NCI-H2029 treated with DMSO at 0.1 percent for 48 hours (cell line): ENCODE measurements around the gene PHIP.

Experiments
- DNase-seq: peaks from one replicate; lab custom pipeline; 2025; lab: John Stamatoyannopoulos, UW

The PHIP gene

DNA sequence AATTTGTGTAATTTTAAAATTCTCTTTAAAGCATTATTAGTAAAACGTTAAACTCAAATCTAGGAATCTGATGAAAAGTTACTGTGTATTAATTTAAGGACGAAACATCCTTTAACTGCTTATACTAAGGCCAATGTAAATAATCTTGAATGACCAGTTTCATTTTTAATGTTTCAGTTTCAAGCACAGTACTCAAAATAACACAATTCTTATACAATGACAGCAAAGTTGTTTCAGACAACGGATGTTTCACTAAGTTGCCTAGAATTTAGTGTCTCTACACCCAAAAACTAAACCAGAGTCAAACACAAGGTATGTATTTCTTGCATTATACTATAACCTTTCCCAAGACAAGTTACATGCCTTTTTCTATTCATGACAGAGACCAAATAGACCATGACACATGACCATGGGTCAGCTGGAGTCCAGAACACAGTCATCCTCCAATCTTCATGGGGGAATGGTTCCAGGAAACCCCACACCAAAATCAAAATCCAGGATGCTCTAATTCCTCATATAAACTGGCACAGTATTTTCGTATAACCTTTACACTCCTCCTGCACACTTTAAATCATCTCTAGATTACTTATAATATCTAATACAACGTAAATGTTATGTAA lies 7.7 kb downstream of the PHIP start:
- no peak for DNase-seq

DNA sequence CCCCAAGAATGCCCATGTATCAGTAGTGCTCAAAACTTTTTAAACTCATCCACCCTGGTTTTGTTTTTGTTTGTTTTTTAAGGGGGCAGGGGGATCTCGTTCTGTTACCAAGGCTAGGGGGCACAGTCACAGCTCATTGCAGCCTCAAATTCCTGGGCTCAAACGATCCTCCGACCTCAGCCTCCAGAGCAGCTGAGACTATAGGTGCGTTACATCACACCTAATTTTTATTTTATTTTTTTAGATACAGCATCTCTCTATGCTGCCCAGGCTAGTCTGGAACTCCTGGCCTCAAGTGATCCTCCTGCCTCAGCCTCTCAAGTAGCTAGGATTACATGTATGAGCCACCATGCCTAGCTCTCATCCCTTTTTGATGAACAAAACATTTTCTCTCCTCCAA lies 11.2 kb downstream of the PHIP start:
- no peak for DNase-seq

DNA sequence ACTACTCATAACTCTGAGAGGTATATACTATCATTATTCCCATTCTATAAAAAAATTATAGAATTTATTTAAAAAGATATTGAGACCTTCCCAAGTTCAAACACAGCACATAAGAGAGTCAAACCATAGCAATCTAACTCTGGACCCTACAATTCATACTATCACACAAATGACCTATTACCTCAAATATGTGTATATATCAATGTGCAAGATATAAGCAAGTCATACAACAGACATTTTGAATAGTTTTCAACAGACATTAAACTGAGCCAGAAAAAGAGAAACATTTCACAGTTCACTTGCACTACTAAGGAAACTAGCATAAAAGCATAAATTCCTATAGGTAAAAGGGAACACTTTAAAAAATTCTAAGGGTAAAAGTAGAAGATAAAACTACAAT lies 11.7 kb downstream of the PHIP start:
- DNase-seq = no peak

DNA sequence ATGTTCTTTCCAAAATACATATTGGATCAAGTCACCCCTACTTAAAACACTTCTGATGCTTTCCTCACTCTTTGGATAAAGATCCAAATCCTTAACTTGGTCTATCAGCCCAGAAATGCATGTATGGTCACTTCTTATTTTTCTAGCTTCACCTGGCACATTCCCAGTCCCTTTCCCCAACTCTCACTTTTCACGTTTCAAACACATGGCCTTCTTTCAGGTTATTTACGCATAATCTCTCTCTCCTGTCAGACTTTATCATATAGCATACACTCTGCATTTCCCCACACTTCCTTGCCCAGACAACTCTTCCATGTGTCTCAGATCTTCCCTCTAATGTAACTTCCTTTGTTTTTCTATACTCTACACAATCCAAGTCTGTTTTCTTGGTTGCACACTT lies 12.8 kb downstream of the PHIP start:
- no peak for DNase-seq

DNA sequence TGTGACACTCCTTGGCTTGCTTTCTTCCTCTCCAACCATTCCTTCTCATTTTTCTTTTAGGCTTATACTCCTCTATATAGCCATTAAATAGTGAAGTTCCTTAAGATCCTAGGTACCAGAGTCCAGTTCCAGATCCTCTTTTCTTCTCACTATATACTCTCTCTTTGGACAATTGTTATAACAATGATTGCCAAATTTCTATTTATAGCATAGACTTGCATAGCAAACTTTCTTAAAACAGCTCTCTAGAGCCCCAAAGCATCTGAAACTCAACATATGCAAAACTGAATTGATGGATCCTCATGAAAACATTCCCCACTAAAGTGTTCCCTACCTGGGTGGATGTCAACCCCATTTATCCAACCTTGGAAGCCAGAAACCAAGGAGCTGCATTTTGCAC lies 13.4 kb downstream of the PHIP start:
- no peak for DNase-seq

DNA sequence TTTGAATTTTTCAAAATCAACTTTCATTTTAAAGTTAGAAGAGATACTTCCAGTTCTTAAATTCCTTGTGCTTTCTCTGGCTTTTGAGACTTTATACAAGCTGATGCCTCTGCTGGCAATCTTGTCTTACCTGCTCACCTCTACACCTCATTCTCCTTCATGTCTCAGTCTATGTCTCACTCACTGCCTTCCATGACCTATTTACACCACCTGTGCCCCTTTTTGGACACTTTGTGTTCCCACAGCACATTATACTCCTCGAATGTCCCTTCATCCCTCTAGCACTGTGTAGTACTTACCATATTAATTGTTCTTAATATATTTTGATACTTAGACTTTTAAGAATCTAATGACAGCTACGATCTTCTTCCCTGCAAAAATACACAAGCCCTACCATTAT lies 15.3 kb downstream of the PHIP start:
- DNase-seq = no peak

DNA sequence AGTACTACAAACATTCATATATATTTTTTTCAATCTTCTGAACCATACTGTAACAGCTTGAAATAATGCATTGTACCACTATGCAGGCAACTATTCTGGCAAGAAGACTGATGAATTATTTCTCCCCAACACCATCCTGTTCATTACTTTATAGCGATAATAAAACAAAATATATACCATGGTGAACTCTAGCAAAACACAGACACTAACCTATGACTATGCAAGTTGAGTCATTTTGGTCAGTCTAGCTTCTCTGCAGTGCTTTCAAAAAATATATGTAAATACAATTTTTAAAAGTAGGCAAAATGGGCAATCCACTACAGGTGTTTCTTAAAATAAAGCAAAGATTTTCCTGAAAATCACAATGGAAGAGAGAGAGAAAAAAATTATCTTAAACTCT lies 20.3 kb downstream of the PHIP start:
- DNase-seq = no peak

DNA sequence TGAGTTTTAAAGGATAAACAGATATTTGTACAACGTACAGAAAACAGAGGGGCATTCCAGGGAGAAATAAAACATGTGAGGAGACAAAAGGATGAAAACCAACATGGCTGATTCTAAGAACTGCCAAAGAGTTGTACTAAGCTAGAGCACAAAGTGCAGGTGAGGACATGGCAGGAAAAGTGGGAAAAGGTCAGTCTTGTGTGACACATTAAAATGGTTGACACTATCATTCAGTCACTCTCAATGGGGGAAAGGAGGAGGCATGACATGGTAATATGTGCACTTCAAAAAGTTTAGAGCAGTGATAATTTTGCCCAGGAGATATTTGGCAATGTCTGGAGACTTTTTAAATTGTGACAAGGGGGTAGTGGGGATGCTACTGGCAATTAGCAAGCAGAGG lies 21.8 kb downstream of the PHIP start:
- DNase-seq = no peak

DNA sequence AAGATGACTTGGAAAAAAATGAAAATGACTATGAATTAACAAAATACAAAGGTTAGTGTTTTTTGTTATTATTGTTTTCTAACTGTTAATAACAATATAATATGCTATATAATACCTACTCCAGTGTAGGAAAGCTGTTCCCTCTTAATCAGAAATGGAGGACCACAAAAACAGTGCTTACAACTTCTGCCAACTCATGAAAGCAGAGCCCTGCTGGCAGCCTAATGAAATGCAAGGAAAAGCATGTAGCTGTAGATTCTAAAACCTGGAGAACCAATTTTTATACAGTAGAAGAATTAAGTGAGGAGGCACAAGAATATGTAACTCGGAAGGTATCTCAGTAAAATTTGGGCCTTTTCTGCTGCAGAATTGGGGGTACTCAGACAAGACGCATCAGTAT lies 29.4 kb downstream of the PHIP start:
- DNase-seq = no peak

DNA sequence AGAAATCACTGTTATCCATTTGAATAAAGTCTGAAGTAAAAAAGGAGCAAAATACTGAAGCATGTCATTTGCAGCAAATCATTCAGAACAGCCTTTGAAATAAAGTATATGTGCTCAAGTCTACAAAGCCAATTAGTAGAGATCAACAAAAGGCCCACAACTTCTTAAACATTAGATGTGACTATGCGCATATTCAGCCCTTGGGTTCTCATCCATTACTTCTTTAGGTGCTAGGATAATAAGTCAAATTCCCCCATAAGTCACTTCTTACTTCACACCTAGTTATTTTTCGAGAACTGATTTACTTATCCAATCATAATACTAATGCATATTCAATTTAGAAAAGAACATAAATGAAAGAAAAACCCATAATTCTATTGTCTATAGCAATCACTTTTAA lies 31.0 kb downstream of the PHIP start:
- DNase-seq = no peak

DNA sequence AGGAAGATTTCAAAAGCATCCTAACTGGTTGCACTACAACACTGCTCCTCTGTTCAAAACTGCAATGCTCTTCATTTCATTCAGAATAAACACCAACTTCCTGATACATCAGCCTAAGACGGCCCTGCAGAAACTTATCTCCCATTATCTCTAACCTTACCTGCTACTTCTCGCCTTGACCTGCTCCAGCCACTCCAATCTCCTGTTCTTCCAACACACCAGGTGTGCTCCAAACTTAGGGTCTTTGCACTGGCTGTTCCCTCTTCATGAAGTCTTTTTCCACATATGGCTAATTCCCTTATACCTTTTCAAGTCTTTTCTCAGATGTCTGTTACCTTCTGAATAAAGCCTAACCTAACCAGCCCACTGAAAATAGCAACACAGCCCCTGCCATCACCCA lies 32.1 kb downstream of the PHIP start:
- no peak for DNase-seq

DNA sequence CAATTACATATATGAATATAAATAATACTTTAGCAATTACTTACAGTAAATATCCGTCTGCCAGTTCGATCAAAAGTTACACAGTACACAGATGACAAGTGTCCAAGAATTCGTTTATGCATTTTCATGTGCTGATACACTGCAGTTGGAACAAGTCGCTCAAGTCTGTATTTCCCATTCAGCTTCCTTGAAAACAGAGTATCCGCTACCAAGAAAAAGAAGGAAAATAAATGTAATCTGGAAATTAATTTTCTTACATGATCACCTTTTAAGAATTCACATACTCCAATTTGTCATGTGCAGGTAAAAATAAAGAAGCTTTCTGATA lies 35.3 kb downstream of the PHIP start:
- DNase-seq = no peak

DNA sequence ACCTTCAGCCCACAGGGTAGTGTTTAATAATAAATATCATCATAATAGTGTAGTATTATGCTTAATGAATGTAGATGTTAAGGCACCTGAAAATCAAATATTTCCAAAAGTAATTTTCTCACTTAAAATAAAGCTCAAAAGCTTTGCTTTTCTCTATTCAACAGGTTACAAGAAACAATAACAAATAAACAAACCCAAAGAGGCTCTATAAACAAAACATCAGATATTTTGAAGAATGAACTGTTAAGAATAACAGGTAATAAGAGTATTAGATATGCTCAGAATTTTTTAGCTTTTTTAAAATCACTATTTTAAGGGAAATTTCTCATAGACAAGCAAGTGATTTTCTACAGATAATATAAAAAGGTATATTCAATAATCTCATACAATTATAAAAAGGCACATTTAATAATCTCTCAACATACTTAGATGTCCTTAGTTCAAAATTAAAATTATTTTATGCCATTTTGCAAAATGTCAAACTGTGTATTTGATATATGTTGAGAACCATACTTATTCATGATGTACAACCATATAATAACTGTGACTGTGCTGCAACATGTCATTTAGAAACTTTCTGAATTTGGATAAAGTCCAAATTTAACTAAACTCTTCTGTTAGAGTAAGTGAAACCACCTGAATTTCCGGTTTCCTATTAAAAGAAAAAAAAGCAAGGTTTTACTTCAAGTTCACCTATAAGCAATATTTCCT lies 35.8 kb downstream of the PHIP start:
- no peak for DNase-seq

DNA sequence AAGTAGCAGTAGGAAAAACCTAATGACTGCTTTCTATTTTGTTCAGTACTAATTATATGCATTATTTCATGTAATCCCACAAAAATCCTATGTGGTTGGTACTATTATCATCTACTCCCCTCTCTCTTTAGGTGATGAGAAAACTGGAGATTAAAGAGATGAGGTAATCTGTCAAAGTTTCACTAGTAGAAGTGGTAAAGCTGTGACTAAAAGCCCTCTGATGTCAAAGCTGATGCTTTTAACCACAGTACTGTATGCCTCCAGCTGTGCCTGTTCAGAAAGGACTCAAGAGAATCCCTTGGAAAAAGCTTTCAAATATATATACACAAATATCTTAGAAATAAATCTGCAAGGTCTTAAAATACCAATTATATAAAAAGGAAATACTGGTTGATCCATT lies 38.0 kb downstream of the PHIP start:
- DNase-seq = no peak

DNA sequence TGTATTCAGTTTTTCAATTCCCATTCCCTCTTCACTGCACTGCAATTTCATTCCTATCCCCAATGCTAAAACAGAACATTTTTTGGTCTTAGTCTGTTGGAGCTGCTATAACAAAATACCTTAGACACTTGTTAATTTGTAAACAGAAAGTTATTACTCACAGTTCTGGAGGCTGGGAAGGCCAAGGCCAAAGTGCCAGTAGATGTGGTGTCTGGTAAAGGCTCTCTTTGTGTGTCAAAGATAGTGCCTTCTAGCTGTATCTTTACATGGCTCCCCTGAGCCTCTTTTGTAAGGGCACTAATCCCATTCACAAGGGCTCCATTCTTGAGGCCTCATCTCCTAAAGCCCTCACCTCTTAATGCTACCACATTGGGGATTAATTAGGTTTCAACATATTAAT lies 40.0 kb downstream of the PHIP start:
- DNase-seq = no peak

DNA sequence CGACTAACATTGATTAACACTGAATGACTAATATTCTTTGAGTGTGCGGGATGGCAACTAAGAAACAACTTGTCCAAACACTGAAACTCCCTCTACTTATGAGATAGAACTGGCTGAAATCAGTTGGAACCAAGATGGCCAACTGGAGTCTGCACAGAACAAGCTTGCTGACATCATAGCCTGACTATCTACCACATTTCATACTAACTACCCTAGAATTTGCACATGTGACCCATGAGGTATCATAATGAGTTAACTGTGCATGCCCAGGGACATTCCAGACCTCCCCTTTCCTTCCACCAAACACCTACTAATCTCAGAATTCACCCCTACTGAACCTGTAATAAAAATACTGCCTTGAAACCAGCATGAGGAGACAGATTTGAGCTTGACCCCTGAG lies 43.2 kb downstream of the PHIP start:
- no peak for DNase-seq

DNA sequence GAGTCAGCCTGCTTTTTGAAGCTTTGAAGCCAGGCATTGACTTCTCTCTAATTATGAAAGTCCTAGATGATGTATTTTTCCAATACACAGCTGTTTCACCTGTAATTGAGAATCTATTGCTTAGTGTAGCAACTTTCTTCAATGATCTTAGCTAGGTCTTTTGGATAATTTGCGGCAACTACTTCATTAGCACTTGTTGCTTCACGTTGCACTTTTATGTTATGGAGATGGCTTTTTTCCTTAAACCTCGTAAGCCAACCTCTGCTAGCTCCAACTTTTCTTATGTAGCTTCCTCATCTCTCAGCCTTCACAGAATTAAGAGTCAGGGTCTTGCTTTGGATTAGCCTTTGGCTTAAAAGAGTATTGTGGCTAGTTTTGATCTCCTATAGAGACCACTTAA lies 44.8 kb downstream of the PHIP start:
- no peak for DNase-seq

DNA sequence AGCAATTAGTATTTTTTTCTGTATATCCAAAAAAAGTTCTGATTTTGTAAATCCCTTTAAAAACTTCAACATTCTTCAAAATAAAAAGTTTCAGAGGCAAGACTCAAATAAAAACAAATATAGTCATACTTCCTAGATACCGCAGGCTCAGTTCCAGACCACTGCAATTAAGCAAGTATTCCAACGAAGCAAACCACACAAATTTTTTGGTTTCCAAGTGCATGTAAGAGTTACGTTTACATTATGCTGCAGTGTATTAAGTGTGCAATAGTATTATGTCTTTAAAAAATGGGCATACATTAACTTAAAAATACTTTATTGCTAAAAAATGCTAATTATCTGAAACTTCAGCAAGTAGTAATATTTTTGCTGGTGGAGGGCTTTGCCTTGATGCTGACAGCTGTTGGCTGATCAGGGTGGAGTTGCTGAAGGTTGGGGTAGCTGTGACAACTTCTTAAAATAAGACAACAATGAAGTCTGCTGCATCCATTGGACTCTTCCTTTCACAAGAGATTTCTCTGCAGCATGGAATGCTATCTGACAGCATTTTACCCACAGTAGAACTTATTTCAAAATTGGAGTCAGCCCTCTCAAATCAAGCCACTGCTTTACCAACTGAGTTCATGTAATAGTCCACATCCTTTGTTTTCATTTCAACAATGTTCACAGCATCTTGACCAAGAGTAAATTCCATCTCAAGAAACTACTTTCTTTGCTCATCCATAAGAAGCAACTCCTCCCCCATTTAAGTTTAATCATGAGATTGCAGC lies 46.0 kb downstream of the PHIP start:
- DNase-seq = no peak

DNA sequence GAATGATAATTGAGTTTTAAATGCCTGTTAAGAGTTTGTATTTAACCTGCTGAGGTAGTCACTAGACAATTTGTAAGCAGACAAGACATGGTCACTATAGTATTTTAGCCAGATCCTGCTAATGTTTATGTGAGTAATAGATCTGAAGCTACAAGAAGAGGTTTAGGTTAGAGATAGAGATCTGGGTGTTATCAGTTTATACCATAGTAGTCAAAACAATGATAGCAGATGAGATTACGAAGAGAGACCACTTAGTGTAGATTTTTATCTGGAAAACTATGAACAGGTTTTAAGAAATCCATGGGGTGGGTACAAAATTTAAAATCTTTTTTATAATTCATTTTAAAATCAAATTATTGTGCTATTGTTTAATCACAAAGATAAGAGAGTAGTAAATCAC lies 47.5 kb downstream of the PHIP start:
- no peak for DNase-seq

DNA sequence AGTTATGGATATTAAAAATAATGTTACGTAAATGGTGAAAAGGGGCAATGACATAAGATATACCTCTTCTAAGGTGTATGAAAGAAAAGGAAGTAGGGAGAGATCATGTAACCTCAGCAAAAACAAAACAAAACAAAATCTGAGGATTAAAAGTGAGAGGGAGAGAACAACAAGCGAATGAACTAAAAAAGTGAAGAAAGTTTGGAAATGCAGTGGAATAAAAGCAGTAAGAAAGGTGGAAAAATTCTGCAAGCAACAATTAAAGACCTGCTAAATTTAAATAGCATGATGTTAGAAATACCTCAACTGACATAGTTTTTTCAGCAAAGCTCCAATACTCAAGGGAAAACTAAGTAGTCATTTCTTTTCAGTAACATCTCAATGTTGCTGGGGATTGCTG lies 48.0 kb downstream of the PHIP start:
- DNase-seq = no peak

DNA sequence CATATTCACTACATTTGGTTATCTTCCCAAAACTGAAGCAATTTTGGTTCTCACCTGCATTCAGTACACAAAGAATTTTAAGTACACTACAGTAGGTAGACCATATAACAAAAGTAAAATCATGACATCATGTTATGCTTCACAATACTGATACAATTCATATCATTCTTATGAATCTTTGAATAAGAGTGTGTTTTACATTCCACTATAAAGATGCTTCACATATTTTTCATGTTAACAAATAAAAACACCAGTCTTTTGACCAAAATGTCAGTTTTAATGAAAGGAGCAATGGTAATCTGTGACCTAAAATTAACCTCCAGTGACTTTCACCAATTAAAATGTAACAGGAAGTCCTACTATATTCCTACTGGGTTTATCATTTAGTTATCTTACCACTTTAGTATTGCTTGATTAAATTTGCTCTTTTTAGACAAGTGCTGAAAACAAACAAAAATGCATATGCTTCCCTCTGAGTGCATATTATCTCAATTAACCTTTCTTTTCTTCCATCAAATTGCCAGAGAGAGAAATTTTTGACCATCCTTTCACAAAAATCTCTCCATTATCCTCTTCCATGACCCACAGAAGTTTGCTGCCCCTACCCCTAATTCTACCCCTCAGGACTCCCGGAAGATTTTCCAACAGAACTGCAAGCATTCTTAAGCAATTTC lies 49.3 kb downstream of the PHIP start:
- no peak for DNase-seq

DNA sequence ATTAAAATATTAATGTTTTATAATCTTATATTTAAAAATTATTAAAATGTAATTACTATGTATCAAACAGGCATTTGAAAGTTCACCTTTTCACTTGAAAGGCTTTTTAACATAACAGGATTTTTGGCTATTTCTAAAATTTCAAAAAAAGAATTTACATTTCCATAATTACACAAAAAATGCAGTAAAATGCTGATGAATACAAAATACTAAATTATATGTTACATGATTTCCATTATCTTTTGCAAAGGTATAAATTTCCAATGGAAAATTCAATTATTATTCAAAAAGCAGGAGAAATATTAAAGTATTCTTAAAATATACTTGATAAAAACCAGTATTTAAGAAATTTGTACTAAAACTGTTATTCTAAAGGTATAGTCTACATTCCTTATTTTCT lies 66.1 kb downstream of the PHIP start:
- no peak for DNase-seq

DNA sequence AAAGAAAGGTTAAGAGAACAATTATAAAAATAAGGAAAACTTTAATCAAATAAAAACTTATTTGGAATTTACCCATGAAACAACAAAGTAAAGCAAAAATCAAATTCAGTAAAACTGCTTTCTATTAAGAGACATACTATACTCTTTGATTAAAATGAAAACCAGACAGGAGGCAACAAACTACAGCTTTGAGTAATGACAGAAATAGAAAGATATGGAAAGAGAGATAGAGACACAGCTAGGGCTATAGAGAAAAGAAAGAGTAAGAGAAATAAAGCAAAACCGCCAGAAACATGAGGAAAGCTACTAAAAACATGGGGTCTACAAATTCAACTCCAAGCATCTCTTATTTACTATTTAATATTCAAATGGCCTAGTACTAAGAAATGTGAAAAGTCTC lies 67.6 kb downstream of the PHIP start:
- DNase-seq = no peak
